NB4 (cell line): ENCODE results near the gene SLC27A6.

Experiments
- MYC ChIP-seq: IDR thresholded peaks from 2 replicates; pipeline ENCODE4 v1.6.1; 2011; ENCODE audit warnings: low read depth, low read length
- POLR2A ChIP-seq: IDR thresholded peaks from 2 replicates; pipeline ENCODE4 v1.6.1; 2011; ENCODE audit warnings: mild to moderate bottlenecking; ENCODE audit not compliant: insufficient read length; ENCODE audit errors: extremely low read depth

DNA sequence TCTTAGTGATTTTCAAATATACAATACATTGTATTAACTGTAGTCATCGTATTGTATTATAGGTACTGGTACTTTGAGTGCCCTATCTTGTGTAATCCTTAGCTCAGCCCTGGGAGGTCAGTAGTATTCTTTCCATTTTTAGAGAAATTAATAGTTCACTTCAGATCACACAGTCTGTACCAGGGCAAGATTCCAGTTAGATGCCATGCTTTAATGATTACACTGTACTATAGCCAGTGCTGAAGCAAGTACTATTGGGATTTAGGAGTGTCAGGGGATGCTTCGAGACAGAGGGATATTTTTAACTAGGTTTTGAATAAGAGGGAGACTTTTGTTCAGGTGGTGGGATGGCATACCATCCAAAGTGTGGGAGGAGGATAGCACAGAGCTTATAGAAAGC, 41.0 kb upstream of the SLC27A6 start:
- TF ChIP-seq MYC = no peak
- TF ChIP-seq POLR2A = no peak
